HG03342 (cell line): ENCODE results near the gene HBQ1.
"Not testable (repeated sequence)": the region's sequence is repeated elsewhere in the genome, so short reads cannot be mapped to it uniquely, and the experiment has no call there.

Experiments
- ATAC-seq: cut with Tn5 transposase; IDR thresholded peaks from one replicate; pipeline ENCODE4 v1.9.1; 2021; ENCODE audit warnings: mild to moderate bottlenecking, moderate library complexity; ENCODE audit not compliant: unreplicated experiment

Gene HBQ1

GRCh38 chr16:180101-180675 is at the start of gene HBQ1:
Gene HBQ1, plus strand, starts transcription at chr16:180459. Its CDS starts 28 bp downstream, at chr16:180487.
- ATAC-seq = no peak

GRCh38 chr16:130533-131173 is 49.6 kb upstream of the HBQ1 start:
- no peak for ATAC-seq

- ATAC-seq = no peak
Measured at GRCh38 chr16:132120-132519, 48.1 kb upstream of the HBQ1 start.

DNA sequence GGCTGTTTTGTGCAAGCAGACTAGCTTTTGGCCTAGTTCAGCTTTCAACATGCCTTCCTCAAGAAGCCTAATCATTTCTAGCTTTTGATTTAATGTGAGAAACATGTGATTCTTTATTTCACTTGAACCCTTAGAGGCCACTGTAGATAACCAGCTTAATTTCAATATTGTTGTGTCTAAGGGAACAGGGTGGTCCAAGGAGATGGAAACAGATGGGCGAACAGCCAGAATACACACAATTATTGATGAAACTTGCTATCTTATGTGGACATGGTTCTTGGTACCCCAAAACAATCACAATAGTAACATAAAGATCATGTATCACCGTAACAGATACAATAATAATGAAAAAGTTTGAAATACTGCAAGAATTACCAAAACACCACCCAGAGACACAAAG is 46.5 kb upstream of the HBQ1 start:
- no peak for ATAC-seq

GRCh38 chr16:138049-138417 is 42.2 kb upstream of the HBQ1 start:
- ATAC-seq = no peak

DNA sequence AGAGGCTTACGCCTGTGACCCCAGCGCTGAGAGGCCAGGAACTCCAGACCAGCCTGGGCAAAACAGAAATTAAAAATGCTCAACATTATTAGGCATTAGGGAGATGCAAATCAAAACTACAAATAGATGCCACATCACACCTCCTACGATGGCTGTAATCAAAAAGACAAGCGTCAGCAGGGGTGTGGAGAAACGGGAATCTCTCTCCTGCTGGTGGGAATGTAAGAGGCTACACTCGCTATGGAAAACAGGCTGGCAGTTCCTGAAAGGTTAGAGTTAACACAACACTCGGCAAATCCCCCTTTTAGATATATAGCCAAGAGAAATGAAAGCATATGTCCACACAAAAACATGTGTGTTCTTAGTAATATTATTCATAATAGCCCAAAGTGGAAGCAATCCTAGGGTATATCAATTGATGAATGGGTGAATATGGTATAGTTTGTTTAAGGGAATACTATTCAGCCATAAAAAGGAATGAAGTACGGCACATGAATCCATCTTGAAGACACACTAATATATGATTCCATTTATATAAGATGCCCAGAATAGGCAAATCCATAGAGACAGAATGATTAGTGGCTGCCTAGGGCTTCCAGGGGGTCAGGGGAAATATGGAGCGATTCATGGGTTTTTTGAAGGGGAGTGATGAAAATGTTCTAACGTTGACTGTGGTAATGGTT is 39.9 kb upstream of the HBQ1 start:
- ATAC-seq = no peak

GRCh38 chr16:142405-142967 is 37.8 kb upstream of the HBQ1 start:
- ATAC-seq = no peak

GRCh38 chr16:143047-143446 is 37.2 kb upstream of the HBQ1 start:
- no peak for ATAC-seq

DNA sequence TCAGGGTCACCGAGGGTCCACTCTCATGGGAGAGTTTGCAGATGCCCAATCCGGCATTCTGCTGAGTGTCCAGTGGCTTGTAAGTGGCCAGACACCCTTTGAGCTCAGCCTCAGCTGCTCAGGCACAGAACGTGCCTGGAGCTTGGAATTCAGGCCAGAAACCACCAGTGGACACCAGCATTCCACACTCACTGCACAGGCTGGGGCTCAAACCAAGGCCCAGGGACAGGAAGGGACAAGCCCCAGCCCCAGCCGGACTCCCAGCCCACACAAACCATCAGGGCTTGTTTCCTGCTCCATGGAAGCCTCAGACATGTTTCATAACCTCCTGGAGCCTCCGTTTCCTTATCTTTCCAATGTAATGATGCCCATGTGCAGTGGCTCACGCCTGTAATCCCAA is 36.8 kb upstream of the HBQ1 start:
- ATAC-seq = no peak

GRCh38 chr16:144797-145252 is 35.4 kb upstream of the HBQ1 start:
- no peak for ATAC-seq

- no peak for ATAC-seq
Measured at GRCh38 chr16:146646-147045, 33.6 kb upstream of the HBQ1 start.

DNA sequence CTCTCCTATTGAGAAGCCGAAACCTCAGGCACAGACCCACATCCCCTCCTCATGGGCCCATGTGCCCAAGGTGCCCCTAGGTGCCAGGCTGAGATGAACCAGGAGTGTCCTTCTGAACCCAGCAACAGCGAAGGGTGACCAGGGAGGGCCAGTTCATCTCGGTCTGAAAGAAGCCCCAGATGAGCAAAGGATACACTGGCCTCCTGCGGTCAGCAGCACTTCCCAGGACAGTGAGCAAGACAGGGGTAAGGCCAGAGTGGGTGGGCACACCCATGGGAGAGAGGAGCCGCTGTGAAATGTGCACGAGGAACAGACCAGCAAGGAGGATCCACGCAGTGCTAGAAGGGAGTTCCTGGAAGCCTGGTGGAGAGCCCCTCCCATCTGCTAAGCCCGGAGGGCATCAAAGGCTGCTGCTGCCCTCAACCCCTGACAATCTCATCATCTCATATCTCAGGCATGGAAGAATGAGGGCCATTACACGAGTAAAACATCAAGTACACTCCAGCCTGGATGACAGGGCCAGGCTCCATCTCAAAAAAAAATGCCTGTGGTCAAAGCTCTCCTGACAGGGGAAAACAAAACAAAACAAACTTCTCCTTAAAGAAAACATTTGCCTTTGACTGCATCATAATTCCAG is 31.1 kb upstream of the HBQ1 start:
- ATAC-seq = no peak

DNA sequence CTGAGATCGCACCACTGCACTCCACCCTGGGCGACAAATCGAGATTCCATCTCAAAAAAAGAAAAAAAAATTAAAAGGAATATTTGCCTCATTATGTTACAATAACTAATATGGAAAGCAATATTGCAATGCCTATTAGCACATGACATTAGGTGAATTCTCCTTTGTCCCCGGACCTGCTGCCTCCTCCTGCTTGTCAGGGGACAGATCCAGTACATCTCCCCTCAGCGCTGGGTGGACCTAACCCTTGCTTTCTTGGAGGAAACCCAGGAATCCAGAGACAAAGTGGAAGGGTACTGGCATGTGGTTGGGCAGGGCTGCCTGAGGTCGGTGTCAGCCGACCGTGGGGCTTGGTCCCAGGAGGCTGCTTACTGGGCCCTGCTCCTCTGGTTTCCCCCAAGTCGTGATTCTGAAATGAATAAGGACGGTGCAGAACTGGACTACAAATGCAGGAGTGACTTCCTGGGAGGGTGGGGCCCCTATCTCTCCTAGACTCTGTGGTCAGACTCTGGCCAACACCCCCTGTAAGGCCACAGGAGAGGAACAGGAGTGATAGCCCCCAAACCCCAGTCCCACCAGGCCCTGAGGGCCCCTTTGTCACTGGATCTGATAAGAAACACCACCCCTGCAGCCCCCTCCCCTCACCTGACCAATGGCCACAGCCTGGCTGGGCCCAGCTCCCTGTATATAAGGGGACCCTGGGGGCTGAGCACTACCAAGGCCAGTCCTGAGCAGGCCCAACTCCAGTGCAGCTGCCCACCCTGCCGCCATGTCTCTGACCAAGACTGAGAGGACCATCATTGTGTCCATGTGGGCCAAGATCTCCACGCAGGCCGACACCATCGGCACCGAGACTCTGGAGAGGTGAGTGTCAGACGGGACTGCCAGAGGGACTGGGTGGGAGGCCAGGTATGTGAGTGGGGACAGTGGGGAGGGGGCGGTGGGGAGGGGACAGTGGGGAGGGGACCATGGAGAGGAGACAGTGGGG is 27.8 kb upstream of the HBQ1 start, which contains the start of gene HBZ:
TSS of gene HBZ (plus strand) at position 504 of the 988 bp plus-strand sequence. CDS start at position 770, 266 bp downstream.
- no peak for ATAC-seq

- ATAC-seq = not testable (repeated sequence)
Measured at GRCh38 chr16:153129-153521, 27.1 kb upstream of the HBQ1 start.

- not testable (repeated sequence) for ATAC-seq
Measured at GRCh38 chr16:153550-154216, 26.6 kb upstream of the HBQ1 start.

DNA sequence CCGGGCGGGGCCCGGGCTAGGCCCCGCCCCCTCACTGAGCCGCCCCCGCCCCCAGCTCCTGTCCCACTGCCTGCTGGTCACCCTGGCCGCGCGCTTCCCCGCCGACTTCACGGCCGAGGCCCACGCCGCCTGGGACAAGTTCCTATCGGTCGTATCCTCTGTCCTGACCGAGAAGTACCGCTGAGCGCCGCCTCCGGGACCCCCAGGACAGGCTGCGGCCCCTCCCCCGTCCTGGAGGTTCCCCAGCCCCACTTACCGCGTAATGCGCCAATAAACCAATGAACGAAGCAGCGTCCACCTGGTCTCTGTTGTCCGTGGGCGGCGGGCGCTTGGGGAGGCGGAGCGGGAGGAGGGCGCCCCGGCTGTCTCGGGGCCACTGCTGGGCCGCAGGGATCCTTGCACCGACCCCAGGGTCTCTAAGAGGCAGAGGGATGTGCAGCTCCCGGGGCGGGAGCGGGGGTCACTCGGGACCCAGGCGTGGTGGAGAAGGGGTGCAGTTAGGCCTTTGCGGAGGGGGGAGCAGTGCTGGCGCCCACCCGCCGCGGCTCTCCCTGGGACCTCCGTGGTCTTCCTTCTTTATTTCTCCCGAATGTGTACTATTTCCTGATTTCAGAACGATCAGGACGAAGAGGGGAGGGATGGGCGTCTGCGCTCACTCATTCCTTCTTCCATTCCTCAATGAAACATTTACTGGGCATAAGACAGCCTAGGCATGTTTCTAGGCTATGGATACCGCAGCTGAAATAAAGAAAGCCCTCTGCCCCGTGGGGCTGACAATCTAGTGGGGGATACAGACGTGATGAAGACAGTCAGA is 25.8 kb upstream of the HBQ1 start:
- ATAC-seq = no peak

- ATAC-seq = no peak
Measured at GRCh38 chr16:155031-155398, 25.2 kb upstream of the HBQ1 start.

DNA sequence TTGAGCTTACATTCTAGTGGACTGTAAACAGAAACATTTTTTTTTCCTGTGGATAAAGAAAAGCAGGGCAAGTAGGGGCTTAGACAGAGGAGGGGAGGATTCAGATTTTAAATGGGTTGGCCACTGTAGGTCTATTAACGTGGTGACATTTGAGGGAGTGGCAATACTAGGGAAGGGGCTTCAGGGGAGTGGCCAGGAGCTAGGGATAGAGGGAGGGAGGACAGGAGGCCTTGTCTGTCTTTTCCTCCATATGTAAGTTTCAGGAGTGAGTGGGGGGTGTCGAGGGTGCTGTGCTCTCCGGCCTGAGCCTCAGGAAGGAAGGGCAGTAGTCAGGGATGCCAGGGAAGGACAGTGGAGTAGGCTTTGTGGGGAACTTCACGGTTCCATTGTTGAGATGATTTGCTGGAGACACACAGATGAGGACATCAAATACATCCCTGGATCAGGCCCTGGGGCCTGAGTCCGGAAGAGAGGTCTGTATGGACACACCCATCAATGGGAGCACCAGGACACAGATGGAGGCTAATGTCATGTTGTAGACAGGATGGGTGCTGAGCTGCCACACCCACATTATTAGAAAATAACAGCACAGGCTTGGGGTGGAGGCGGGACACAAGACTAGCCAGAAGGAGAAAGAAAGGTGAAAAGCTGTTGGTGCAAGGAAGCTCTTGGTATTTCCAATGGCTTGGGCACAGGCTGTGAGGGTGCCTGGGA is 21.0 kb upstream of the HBQ1 start:
- ATAC-seq = no peak
